ENCODE measurements around the gene HOXD9. TPM values are rescaled to one million over a fixed set of nuclear protein-coding genes. Genes with fewer than 3 reads are reported as not detected.
A peak's percentile ranks its signal among the peaks of the same experiment; 100 is the strongest.

The HOXD9 gene
- total and polyA plus RNA-seq, 10 donors: 1.1 to 4.0 (median 2.6) TPM

- Histone ChIP-seq H3K27me3 (replicated peaks in 1 of 7) (peaks cover 33 to 100% (median 99%) of the 10 kb centered on the region in 7 donors), H3K36me3 (peaks cover 0 to 3% (median 0%) of the 10 kb centered on the region in 6 donors), H3K4me3 (no peak overlapping the region), H3K9me3 (peaks cover 0 to 55% (median 4%) of the 10 kb centered on the region in 8 donors), H3K4me1 (peaks cover 0 to 64% (median 35%) of the 10 kb centered on the region in 6 donors), H3K27ac (no peak overlapping the region)
- no peak for TF ChIP-seq CTCF (IDR thresholded peaks at IDR 0.05 in 8 of 11, conservative IDR thresholded peaks at IDR 0.05 in 3 of 11)
- no peak for TF ChIP-seq POLR2A (IDR thresholded peaks at IDR 0.05)
- TF ChIP-seq POLR2AphosphoS5 (IDR thresholded peaks at IDR 0.05): no peak
- WGBS, 5 donors: 7 to 17% (median 8%) methylated on average over 17 of the region's 17 CpGs
- intact Hi-C loops (cut with DNase I; ENCODE audit: low total_unique reads): no loop called here
- DNase-seq: no peak
Measured at GRCh38 chr2:176081376-176081836, 41.1 kb upstream of the HOXD9 start.

GRCh38 chr2:176081837-176082524 lies 40.5 kb upstream of the HOXD9 start:
- Histone ChIP-seq H3K36me3 (peaks cover 0 to 3% (median 0%) of the 10 kb centered on the region in 6 donors), H3K9me3 (peaks cover 0 to 55% (median 4%) of the 10 kb centered on the region in 8 donors), H3K27me3 (replicated peaks in 1 of 7) (peaks cover 33 to 100% (median 99%) of the 10 kb centered on the region in 7 donors), H3K27ac (no peak overlapping the region), H3K4me1 (peaks cover 0 to 64% (median 35%) of the 10 kb centered on the region in 6 donors), H3K4me3 (peak overlapping the region in 1 of 8 donors; percentile 31)
- WGBS, 5 donors: 5 to 16% (median 9%) methylated on average over 23 to 62 of the region's 62 CpGs
- intact Hi-C loops (cut with DNase I; ENCODE audit: low total_unique reads): no loop called here
- TF ChIP-seq POLR2AphosphoS5 (IDR thresholded peaks at IDR 0.05) (peak in 1 of 3 donors; percentile 36), POLR2A (IDR thresholded peaks at IDR 0.05) (no peak)
- no peak for DNase-seq

- H3K9me3 ChIP-seq: peaks cover 0 to 55% (median 4%) of the 10 kb centered on the region in 8 donors
- no peak overlapping the region for H3K27ac ChIP-seq
- H3K36me3 ChIP-seq: peaks cover 0 to 3% (median 0%) of the 10 kb centered on the region in 6 donors
- peaks cover 33 to 100% (median 100%) of the 10 kb centered on the region in 7 donors for H3K27me3 ChIP-seq (replicated peaks in 1 of 7)
- WGBS, 5 donors: 4 to 9% (median 8%) methylated on average over 10 of the region's 10 CpGs
- TF ChIP-seq POLR2A (IDR thresholded peaks at IDR 0.05): no peak
- no peak for TF ChIP-seq POLR2AphosphoS5 (IDR thresholded peaks at IDR 0.05)
- no peak for TF ChIP-seq CTCF (IDR thresholded peaks at IDR 0.05 in 8 of 11, conservative IDR thresholded peaks at IDR 0.05 in 3 of 11)
- peak overlapping the region in 1 of 8 donors; percentile 31 for H3K4me3 ChIP-seq
- peaks cover 0 to 64% (median 35%) of the 10 kb centered on the region in 6 donors for H3K4me1 ChIP-seq
- intact Hi-C loops (cut with DNase I; ENCODE audit: low total_unique reads): no loop called here
- DNase-seq: no peak
Measured at GRCh38 chr2:176082525-176082823, 40.0 kb upstream of the HOXD9 start.

GRCh38 chr2:176082824-176083751 lies 39.4 kb upstream of the HOXD9 start:
- peaks cover 0 to 3% (median 0%) of the 10 kb centered on the region in 6 donors for H3K36me3 ChIP-seq
- H3K4me3 ChIP-seq: peak overlapping the region in 1 of 8 donors; percentile 25
- peaks cover 0 to 55% (median 4%) of the 10 kb centered on the region in 8 donors for H3K9me3 ChIP-seq
- no peak for DNase-seq
- 6 to 15% (median 11%) methylated on average over 63 to 66 of the region's 66 CpGs for WGBS, 5 donors
- intact Hi-C loops (cut with DNase I; ENCODE audit: low total_unique reads): no loop called here
- peaks cover 33 to 100% (median 100%) of the 10 kb centered on the region in 7 donors for H3K27me3 ChIP-seq (replicated peaks in 1 of 7)
- H3K4me1 ChIP-seq: peaks cover 4 to 70% (median 40%) of the 10 kb centered on the region in 6 donors
- H3K27ac ChIP-seq: no peak overlapping the region
- no peak for TF ChIP-seq POLR2A (IDR thresholded peaks at IDR 0.05)
- peak in 1 of 3 donors; percentile 28 for TF ChIP-seq POLR2AphosphoS5 (IDR thresholded peaks at IDR 0.05)

Measured in spleen (tissue), 11 donors.